Astrocyte (in vitro differentiated cells and primary cell): ENCODE measurements around the gene ACOX3. TPM values are rescaled to one million over a fixed set of nuclear protein-coding genes. Genes with fewer than 3 reads are reported as not detected.
A peak's percentile ranks its signal among the peaks of the same experiment; 100 is the strongest.

Source experiments
- DNase-seq: peaks from one replicate; pipeline ENCODE4 v3.0.0-alpha.2; 2010; ENCODE audit warnings: low read depth
- FAIRE-seq: peaks from 2 replicates; lab custom pipeline; 2011; peaks lifted over from hg19 to GRCh38; lab: Jason Lieb, UNC
- H2AFZ ChIP-seq: 2 replicates; pipeline ENCODE4 v1.6.0; 2012; ENCODE audit warnings: low read depth, low read length, inconsistent platforms
- H3K27ac ChIP-seq: 2 replicates; pipeline ENCODE4 v1.5.1; 2011; ENCODE audit warnings: low read depth, low read length, inconsistent platforms
- H3K27me3 ChIP-seq: 2 replicates; pipeline ENCODE4 v1.6.0; 2011; ENCODE audit warnings: low read length, inconsistent platforms; ENCODE audit not compliant: insufficient read depth
- H3K36me3 ChIP-seq: 2 replicates; pipeline ENCODE4 v1.5.1; 2011; ENCODE audit warnings: low read length, inconsistent platforms; ENCODE audit not compliant: insufficient read depth
- H3K4me1 ChIP-seq: 2 replicates; pipeline ENCODE4 v1.5.1; 2011; ENCODE audit warnings: low read length, inconsistent platforms; ENCODE audit not compliant: insufficient read depth
- H3K4me2 ChIP-seq: 2 replicates; pipeline ENCODE4 v1.6.0; 2012; ENCODE audit warnings: low read length, inconsistent platforms
- H3K4me3 ChIP-seq: 2 replicates; pipeline ENCODE4 v1.5.1; 2011; ENCODE audit warnings: low read depth, mild to moderate bottlenecking, low read length, inconsistent platforms; ENCODE audit not compliant: insufficient read depth
- H3K79me2 ChIP-seq: 2 replicates; pipeline ENCODE4 v1.6.0; 2012; ENCODE audit warnings: mild to moderate bottlenecking, low read length, inconsistent platforms; ENCODE audit not compliant: insufficient read depth
- H3K9ac ChIP-seq: 2 replicates; pipeline ENCODE4 v1.6.0; 2012; ENCODE audit warnings: mild to moderate bottlenecking, low read length, inconsistent platforms
- H3K9me3 ChIP-seq: 2 replicates; pipeline ENCODE4 v1.5.1; 2012; ENCODE audit warnings: low read depth, mild to moderate bottlenecking, low read length, inconsistent platforms; ENCODE audit not compliant: insufficient read depth
- H4K20me1 ChIP-seq: 2 replicates; pipeline ENCODE4 v1.6.0; 2012; ENCODE audit warnings: low read length, inconsistent platforms; ENCODE audit not compliant: insufficient read depth
- H3K27ac Mint-ChIP-seq: one replicate; pipeline ENCODE4 v1.8.0; 2021; ENCODE audit warnings: mild to moderate bottlenecking, mixed read lengths; ENCODE audit not compliant: unreplicated experiment
- H3K27me3 Mint-ChIP-seq: one replicate; pipeline ENCODE4 v1.8.0; 2021; ENCODE audit warnings: low read depth, mixed read lengths; ENCODE audit not compliant: unreplicated experiment
- H3K36me3 Mint-ChIP-seq: one replicate; pipeline ENCODE4 v1.8.0; 2021; ENCODE audit warnings: low read depth, mixed read lengths; ENCODE audit not compliant: unreplicated experiment
- H3K4me1 Mint-ChIP-seq: one replicate; pipeline ENCODE4 v1.8.0; 2021; ENCODE audit warnings: low read depth, mixed read lengths; ENCODE audit not compliant: unreplicated experiment
- H3K4me3 Mint-ChIP-seq: one replicate; pipeline ENCODE4 v1.8.0; 2021; ENCODE audit warnings: mild to moderate bottlenecking, moderate library complexity, mixed read lengths; ENCODE audit not compliant: unreplicated experiment
- H3K9me3 Mint-ChIP-seq: one replicate; pipeline ENCODE4 v1.8.0; 2021; ENCODE audit warnings: mild to moderate bottlenecking, mixed read lengths; ENCODE audit not compliant: unreplicated experiment
- CTCF ChIP-seq: IDR thresholded peaks from 2 replicates; pipeline ENCODE4 v1.5.1; 2011; ENCODE audit warnings: low read depth, mild to moderate bottlenecking, inconsistent platforms, low read length, moderate library complexity; ENCODE audit not compliant: insufficient read depth
- EZH2 ChIP-seq: IDR thresholded peaks from 2 replicates; pipeline ENCODE4 v1.6.1; 2012; ENCODE audit warnings: mild to moderate bottlenecking, low read length, inconsistent platforms; ENCODE audit not compliant: insufficient read depth
- total RNA-seq: library from RNA; stranded (reverse); gene quantifications from 2 replicates; pipeline ENCODE4 v1.2.1, GENCODE V29; 2021

ACOX3 gene
- total RNA-seq, 1 donor from 2014 or later, result 45.6 TPM

- H3K4me1 Mint-ChIP-seq, result peaks cover 5% of the 10 kb centered on the region
These were observed 21.1 kb upstream of the ACOX3 start for GRCh38 chr4:8461616-8462015.

DNA sequence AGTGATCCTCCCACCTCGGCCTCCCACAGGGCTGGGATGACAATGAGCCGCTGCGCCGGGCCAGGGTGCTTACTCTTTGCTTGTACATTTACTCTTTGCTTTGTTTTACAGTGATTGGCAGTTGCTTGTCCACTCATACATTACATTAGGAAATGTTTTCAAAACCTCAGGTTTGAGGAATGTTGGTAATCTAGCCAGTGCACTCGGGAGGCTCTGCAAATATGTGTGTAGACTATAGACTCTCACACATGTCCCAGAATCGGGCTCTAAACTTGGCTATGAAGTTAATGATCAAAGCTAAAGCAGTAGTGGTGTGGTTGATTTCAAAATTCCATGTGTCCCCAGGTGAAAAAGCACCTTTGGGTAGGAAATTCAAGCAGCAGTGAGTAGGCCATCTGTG is 20.6 kb upstream of the ACOX3 start:
- peaks cover 16% of the 10 kb centered on the region for H4K20me1 ChIP-seq
- FAIRE-seq, result no peak

More at GRCh38 chr4:8461616-8462015, 21.1 kb upstream of the ACOX3 start:
- no peak overlapping the region for H3K4me3 Mint-ChIP-seq
- H3K27me3 ChIP-seq, result no peaks in the 10 kb centered on the region
- H3K4me2 ChIP-seq, result no peak overlapping the region
- no peak overlapping the region for H2AFZ ChIP-seq
- H3K4me1 ChIP-seq, result no peaks in the 10 kb centered on the region
- peak overlapping the region; percentile 15 for H3K27ac Mint-ChIP-seq
- H3K36me3 Mint-ChIP-seq, result peaks cover 18% of the 10 kb centered on the region
- H3K36me3 ChIP-seq, result peaks cover 17% of the 10 kb centered on the region
- H3K27ac ChIP-seq, result no peak overlapping the region
- DNase-seq (no peak), FAIRE-seq (no peak)
- no peak overlapping the region for H3K9ac ChIP-seq
- no peak overlapping the region for H3K4me3 ChIP-seq
- H3K9me3 ChIP-seq, result no peaks in the 10 kb centered on the region
- no peaks in the 10 kb centered on the region for H3K27me3 Mint-ChIP-seq
- peaks cover 16% of the 10 kb centered on the region for H4K20me1 ChIP-seq
- no peaks in the 10 kb centered on the region for H3K9me3 Mint-ChIP-seq
- TF ChIP-seq CTCF (no peak), EZH2 (no peak)
- no peaks in the 10 kb centered on the region for H3K79me2 ChIP-seq

More for the DNA sequence above, 20.6 kb upstream of the ACOX3 start:
- no peaks in the 10 kb centered on the region for H3K9me3 ChIP-seq
- H3K4me3 Mint-ChIP-seq, result no peak overlapping the region
- no peak overlapping the region for H2AFZ ChIP-seq
- no peaks in the 10 kb centered on the region for H3K79me2 ChIP-seq
- peaks cover 16% of the 10 kb centered on the region for H3K36me3 ChIP-seq
- no peaks in the 10 kb centered on the region for H3K27me3 ChIP-seq
- TF ChIP-seq EZH2 (no peak), CTCF (no peak)
- H3K4me2 ChIP-seq, result no peak overlapping the region
- H3K4me1 Mint-ChIP-seq, result peaks cover 5% of the 10 kb centered on the region
- peaks cover 17% of the 10 kb centered on the region for H3K36me3 Mint-ChIP-seq
- no peak overlapping the region for H3K9ac ChIP-seq
- no peaks in the 10 kb centered on the region for H3K27me3 Mint-ChIP-seq
- H3K4me3 ChIP-seq, result no peak overlapping the region
- no peak overlapping the region for H3K27ac Mint-ChIP-seq
- no peaks in the 10 kb centered on the region for H3K4me1 ChIP-seq
- DNase-seq, result no peak
- no peak overlapping the region for H3K27ac ChIP-seq
- no peaks in the 10 kb centered on the region for H3K9me3 Mint-ChIP-seq
